Breast epithelium (tissue), 3 donors: Measurements from ENCODE around the gene PRICKLE3.

Experiments
- POLR2AphosphoS5 ChIP-seq, 3 donors: sonication (generic); formaldehyde crosslinking; IDR thresholded peaks; one replicate each; pipeline ENCODE4 v1.6.1; 2017; ENCODE audit warnings: antibody characterized with exemption in 3 of 3
- TF ChIP-seq, protein P1 (sequence below), 3 donors: fragments of 450-650 bp; IDR thresholded peaks; one replicate each; pipeline ENCODE4 v1.5.1; 2016 to 2017; ENCODE audit warnings: antibody characterized with exemption in 3 of 3, mild to moderate bottlenecking in 3 of 3, moderate library complexity in 3 of 3

DNA sequence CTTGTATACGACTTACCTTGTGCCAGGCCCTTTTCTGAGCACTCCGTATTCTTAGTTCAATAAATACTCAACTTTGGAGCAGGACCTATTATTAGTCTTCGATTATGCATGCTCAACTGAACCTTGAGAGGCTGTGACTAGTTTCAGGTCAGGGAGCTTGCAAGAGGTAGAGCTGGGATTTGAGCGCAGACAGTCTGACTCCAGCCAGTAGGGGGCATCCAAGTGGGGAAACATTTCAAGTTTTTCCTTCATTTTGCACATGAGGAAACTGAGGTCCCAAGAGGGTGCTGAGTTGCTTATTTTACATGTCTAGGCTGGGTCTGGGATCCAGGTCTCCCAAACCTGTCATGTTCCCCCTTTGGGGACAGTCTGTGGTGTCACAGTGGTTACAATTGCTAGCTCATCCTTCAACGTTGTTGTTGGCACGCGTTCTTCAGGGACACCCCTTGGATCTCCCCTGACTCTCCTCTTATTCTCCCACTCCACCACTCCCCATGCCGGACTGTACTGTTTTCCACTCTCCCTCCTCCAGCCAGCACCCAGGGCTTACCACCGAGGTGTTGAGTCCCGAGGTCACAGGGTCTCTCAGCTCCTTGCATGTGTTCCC is 6.7 kb upstream of the PRICKLE3 start:
- TF ChIP-seq, protein P1, sequence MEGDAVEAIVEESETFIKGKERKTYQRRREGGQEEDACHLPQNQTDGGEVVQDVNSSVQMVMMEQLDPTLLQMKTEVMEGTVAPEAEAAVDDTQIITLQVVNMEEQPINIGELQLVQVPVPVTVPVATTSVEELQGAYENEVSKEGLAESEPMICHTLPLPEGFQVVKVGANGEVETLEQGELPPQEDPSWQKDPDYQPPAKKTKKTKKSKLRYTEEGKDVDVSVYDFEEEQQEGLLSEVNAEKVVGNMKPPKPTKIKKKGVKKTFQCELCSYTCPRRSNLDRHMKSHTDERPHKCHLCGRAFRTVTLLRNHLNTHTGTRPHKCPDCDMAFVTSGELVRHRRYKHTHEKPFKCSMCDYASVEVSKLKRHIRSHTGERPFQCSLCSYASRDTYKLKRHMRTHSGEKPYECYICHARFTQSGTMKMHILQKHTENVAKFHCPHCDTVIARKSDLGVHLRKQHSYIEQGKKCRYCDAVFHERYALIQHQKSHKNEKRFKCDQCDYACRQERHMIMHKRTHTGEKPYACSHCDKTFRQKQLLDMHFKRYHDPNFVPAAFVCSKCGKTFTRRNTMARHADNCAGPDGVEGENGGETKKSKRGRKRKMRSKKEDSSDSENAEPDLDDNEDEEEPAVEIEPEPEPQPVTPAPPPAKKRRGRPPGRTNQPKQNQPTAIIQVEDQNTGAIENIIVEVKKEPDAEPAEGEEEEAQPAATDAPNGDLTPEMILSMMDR (IDR thresholded peaks at IDR 0.05): peak in 2 of 3 donors; percentile 26 to 29
- no peak for TF ChIP-seq POLR2AphosphoS5 (IDR thresholded peaks at IDR 0.05)
